G401.6 (cell line): ENCODE results near the gene UBE2J2.

ENCODE experiments used
- FAIRE-seq: peaks from 2 replicates; lab custom pipeline; 2012; peaks lifted over from hg19 to GRCh38; lab: Jason Lieb, UNC

Gene UBE2J2

GRCh38 chr1:1309251-1310108, 35.8 kb upstream of the UBE2J2 start:
- FAIRE-seq: no peak

GRCh38 chr1:1308756-1309250, 35.1 kb upstream of the UBE2J2 start:
- FAIRE-seq: no peak

GRCh38 chr1:1307923-1308755, 34.5 kb upstream of the UBE2J2 start, which contains the start of the genes ACAP3 and PUSL1:
Gene ACAP3 (minus strand): TSS chr1:1307930. CDS start chr1:1307815, 115 bp downstream.
Gene PUSL1 (plus strand): TSS chr1:1308597. CDS start chr1:1308644, 47 bp downstream.
- FAIRE-seq: no peak

GRCh38 chr1:1307261-1307922, 33.7 kb upstream of the UBE2J2 start:
- no peak for FAIRE-seq

- no peak for FAIRE-seq
These were observed 33.1 kb upstream of the UBE2J2 start for GRCh38 chr1:1306661-1307260.

GRCh38 chr1:1306070-1306660, 32.5 kb upstream of the UBE2J2 start:
- FAIRE-seq: no peak

- no peak for FAIRE-seq
These were observed 31.8 kb upstream of the UBE2J2 start for GRCh38 chr1:1305300-1306069.

GRCh38 chr1:1304331-1305299, 31.0 kb upstream of the UBE2J2 start:
- FAIRE-seq: no peak

GRCh38 chr1:1303736-1304135, 30.1 kb upstream of the UBE2J2 start:
- no peak for FAIRE-seq

GRCh38 chr1:1302951-1303509, 29.4 kb upstream of the UBE2J2 start:
- no peak for FAIRE-seq

- no peak for FAIRE-seq
These were observed 28.4 kb upstream of the UBE2J2 start for GRCh38 chr1:1302006-1302430.

- no peak for FAIRE-seq
These were observed 26.7 kb upstream of the UBE2J2 start for GRCh38 chr1:1300352-1300739.

GRCh38 chr1:1299686-1300351, 26.2 kb upstream of the UBE2J2 start:
- no peak for FAIRE-seq

GRCh38 chr1:1298861-1299685, 25.4 kb upstream of the UBE2J2 start:
- no peak for FAIRE-seq

GRCh38 chr1:1297802-1298424, 24.3 kb upstream of the UBE2J2 start:
- FAIRE-seq: no peak

GRCh38 chr1:1296070-1297061, 22.7 kb upstream of the UBE2J2 start:
- FAIRE-seq: no peak
